CD4-positive, alpha-beta T cell treated with Interleukin-1 beta for 1 hour (primary cell): ENCODE results near the gene GTF2IRD1.
"Not testable (repeated sequence)": the region's sequence is repeated elsewhere in the genome, so short reads cannot be mapped to it uniquely, and the experiment has no call there.

Experiments used
- DNase-seq, 2 donors: peaks; one replicate each; pipeline ENCODE4 v3.0.0-alpha.2; 2020 to 2022

GTF2IRD1 gene

DNA sequence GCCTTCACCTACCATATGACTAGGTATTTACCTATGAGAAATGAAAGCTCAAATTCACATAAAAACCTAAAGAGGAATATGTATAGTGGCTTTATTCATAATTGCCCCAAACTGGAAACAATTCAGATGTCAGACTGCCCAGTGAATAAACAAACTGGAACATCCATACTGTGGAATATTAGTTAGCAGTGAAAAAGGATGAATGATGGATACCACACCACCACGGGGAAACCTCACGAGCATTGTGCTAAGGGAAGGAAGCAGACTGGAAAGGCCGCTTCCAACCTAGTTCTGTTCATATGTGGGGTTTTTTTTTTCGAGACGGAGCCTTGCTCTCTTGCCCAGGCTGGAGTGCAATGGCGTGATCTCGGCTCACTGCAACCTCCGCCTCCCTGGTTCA lies 16.8 kb downstream of the GTF2IRD1 start:
- DNase-seq = no peak

DNA sequence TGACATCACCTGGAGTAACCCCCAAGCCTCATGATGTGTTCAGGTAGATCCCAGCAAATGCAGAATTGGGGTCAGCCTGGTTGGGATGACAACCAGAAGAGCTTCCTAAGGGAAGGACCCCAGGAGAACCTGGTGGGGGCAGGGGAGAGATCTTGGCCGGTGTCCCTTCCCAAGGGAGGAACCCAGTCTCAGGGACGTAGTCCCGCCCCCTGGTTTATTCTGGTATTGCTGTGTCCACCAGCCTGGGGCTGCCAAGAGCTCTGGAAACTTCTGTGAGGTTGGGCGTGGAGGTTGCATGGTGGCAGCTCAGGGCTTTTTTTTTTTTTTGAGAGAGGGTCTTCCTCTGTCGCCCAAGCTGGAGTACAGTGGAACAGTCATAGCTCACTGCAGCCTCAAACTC lies 19.4 kb downstream of the GTF2IRD1 start:
- DNase-seq = no peak

DNA sequence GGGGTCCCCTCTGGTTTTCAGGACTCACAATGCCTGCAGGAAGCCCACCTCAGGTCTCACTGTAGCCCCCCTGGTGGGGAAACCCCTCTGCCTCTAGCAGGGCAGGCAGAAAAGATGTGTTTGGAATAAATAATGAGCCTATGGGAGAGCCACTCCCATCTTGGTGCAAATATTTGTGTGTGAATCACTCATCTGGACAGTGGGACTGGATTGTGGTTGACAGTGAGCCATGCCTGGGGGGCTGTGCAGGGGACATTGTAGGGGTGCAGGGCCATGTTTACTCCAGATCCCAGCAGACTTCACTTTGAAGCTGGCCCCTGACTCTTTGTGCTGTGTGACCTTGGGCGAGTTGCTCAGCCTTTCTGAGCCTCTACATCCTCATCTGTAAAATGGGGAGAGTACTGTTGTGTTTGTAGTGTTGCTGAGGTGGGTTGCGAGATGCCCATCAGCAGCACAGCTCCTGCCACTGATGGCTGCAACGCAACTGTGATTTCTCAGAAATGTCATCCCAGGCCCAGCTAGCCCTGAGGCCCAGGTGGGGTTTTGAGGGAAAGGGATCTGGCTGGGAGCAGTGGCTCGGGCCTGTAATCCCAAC lies 20.7 kb downstream of the GTF2IRD1 start:
- DNase-seq = no peak

DNA sequence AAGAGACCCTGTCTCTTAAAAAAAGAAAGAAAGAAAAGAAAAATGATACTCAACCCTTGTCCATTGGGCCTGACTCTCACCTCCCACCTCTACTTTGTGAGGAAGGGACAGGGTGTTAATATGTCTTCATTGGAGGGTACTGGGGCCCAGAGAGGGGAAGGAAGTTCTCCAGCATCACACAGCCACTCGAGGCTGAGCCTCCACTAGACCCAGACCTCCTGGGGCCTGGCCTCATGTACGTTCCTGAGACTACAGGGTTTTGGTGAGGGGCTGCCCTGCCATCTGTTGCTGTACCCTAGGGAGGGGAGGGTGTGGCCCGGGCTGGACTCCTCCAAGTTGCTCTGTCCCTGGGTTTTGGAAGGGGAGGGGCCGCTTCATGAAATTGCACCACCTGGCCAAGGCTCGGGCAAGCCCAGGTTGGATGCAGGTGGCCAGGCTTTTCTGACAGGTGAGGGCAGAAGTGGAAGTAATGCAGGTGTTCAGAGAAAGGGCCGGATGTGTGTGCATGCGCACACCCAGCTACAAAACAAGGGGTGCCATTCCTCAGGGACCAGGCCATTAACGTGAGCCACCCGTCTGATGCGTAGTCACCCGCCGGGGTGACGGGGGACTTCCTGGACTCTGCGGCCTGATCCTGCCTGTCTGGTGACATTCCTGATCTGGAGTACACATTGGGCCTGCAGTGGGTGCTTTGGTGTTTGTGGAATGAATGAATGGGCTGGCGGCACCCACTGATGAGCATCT lies 21.7 kb downstream of the GTF2IRD1 start:
- no peak for DNase-seq

DNA sequence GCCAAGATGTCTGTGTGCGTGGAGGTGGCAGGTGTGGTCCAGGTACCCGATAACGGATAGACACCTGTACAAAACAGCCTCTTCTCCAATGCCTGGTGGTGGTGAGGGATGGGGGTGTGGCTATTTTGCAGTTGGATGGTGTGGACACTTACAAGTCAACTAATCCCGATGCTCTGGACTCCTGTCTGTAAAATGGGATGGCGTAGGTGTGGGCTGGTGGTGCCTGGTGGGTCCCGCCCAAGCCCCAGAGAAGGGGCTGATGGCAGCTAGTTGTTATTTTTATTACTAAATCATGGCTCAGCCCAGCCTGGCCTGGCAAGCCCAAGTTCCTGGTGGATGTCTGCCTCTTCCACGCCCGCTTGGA lies 22.3 kb downstream of the GTF2IRD1 start:
- DNase-seq = no peak

DNA sequence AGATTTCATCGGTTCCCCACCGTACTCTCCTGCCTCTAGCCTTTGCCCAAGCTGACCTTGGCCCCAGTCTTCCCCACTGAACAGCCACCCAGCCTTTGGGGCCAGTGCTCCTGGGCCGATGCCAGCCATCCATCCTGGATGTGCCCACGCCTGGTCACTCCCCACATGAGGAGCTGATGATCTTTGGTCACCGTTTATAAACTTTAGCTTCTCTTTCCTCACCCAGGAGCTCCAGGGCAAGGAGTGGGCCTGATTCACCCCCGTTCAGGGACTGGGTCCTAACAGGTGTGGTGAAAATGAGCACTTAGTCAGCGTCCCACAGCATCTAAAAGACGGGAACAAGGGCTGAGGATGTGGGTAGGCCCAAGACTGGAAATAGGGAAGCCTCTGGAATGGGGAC lies 22.9 kb downstream of the GTF2IRD1 start:
- DNase-seq = no peak

DNA sequence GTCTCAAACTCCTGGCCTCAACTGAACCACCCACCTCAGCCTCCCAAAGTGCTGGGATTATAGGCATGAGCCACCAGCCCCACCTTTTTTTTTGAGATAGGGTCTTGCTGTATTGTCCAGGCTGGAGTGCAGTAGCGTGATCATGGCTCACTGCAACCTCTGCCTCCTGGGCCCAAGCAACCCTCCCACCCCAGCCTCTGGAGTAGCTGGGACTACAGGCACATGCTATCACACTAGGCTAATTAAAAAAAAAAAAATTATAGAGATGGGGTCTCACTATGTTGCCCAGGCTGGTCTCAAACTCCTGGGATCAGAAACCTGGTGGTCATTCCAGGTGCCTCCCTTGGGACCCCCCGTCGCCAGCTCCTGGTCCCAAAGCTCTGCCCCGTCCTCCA lies 25.0 kb downstream of the GTF2IRD1 start:
- no peak for DNase-seq

DNA sequence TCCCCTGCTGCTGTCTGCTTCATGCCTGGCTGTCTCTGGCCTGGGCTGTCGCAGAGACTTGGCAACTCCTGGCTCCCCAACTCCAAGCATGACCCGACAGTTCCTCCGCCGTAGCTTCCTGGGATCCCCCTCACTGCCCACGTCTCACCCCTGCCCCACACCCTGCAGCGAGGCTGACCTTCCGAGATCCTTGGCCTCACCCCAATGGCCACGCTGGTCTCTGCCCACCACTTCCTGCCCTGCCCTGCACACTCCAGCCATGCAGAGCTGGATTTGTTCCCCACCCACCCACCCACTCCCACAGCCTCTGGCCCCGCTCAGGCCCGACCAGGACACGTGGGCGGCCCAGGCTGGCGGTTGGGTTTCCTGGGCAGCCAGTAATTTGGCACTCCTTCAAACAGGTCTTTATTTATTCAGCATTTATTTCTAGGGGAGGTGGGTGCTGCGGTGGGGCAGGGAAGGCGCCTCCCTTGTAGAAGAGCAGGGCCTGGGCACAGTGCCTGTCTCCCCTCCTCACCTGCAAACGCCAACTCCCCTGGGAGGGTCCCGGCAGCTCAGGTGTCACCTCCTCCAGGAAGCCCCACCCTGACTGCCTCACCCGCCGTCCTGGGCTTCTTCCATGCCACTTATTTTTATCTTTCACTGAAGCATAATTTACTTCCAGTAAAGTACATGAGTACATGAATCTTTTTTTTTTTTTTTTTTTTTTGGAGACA lies 25.5 kb downstream of the GTF2IRD1 start:
- DNase-seq = no peak

DNA sequence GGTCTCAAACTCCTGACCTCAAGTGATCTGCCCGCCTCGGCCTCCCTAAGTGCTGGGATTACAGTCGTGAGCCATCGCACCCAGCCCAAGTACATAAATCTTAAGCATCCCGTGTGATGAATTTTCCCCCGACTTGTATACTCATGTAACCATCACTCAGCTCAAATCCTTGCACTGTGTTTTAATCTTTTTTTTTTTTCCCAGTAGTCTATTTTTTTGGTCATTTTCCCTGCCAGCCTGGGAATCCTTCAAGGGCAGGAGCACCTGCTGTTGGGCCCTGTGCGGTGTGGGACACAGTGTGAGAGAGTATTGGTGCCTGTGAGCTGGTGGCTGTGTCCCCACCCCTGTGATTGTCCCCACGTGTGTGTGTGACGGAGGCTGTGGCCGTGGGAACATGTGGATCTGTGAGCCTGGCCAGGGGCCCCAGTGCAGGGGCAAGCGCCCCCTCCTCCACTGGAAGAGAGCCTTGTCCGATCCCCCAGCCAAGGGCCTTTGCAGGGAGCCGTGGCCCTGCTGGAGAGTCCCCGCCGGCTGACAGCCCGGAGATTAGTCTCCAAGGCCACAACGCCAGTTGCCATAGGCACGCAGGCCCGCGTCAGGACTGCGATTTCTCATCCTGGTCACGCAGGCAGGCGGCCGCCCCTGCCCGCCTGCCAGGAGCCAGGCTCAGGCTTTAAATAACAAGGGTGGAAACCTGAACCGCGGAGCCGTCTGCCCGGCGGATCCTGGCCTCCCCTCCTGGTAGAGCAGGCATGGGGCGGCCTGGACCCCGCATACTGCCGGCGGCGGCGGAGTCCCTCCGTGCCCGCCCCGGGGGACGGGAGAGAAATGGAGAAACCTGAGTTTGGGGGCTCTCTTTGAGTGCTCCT lies 26.5 kb downstream of the GTF2IRD1 start:
- DNase-seq = peak in 1 of 2 donors; percentile 32

DNA sequence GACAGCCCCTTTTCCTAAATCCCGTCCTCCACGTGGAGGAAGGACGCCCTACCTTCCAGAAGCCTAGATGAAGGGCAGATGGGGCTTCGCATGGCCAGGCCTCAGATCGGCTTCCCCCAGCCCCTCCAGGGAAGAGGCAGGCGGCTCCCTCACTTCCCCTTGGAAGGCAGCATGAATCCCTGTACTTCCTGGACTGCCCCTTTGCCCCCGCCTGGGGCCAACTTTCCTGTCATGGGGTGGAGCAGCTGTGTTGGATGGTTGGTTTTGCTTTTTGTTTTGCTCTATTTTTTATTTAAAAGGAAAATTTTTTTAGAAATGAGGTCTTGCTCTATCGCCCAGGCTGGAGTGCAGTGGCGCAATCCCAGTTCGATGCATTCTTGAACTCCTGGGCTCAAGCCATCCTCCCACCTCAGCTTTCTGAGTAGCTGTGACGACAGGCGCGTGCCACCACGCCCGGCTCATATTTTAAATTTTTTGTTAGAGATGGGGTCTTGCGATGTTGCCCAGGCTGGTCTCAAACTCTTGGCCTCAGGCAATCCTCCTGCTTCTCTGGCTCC lies 27.2 kb downstream of the GTF2IRD1 start:
- DNase-seq = no peak

DNA sequence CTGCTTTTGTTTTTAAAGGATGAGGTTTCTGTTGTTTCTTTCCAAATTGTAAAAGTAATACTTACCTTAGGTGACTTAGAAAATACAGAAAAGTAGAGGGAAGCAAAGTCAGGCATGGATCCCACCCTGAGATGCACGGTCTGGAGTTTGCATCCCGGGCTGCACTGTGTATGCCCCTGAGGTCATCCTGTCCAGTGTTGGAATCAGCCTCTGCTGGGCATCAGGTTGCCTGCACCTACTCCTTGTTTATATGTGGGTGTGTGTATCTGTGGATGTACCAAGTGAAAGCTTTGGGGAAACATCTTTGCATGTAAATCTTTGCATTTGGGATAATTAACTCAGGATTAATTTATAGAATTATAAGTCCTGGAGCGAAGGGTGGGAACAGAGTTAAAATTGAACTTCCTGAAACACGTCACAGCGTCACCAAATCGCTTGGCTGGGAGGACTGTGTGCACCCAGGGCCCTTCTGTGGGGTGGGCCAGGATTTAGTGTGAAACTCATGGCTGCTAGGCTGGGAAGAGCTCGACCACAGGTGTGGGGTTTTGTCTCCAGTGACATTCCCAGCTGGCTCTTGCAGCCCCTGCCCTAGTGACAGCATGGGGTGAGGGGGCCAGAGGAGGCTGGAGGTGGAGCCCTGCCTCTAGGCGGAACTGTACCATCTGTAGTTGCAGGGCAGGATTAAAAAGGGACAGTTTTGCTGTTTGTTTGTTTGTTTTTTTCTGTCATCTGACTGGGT lies 27.9 kb downstream of the GTF2IRD1 start:
- DNase-seq = no peak

DNA sequence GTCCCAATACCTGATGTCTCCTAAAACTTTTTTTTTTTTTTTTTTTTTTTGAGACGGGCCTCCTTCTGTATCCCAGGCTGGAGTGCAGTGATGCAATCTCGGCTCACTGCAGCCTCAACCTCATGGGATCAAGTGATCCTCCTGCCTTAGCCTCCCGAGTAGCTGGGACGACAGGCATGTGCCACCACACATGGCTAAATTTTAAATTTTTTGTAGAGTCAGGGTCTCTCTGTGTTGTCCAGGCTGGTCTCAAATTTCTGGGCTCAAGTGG lies 28.4 kb downstream of the GTF2IRD1 start:
- DNase-seq = no peak

DNA sequence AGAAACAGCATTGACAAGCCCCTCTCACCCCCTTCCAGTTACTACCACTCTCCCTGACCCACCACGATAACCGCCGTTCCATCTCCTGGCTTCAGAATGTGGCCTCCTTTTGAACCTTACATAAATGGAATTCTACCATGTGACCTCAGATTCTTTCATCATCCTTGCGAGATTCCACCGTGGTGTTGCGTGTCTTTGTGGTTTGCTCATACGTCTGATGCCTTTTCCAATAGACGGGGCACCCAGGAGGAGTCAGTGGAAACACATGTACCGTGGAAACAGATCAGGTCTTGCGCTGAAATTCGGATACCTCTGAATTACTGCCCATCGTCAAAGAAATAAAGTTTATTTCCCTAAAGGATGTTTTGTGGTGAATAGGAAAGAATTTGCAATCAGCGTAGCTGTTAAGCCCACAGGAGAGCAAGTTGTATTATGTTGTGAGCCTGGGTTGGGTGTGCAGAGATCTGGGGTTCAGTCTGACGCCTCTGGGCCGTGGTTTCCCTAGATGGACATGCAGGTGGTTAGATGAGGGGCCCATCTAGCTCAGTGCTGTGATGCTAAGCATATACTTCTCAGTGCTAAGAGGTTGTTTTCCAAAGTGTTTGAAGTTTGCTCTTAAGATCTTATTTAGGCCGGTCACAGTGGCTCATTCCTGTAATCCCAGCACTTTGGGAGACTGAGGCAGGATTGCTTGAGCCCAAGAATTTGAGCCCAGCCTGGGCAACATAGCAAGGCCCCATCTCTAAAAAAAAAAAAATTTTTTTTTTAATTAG lies 29.1 kb downstream of the GTF2IRD1 start:
- no peak for DNase-seq

DNA sequence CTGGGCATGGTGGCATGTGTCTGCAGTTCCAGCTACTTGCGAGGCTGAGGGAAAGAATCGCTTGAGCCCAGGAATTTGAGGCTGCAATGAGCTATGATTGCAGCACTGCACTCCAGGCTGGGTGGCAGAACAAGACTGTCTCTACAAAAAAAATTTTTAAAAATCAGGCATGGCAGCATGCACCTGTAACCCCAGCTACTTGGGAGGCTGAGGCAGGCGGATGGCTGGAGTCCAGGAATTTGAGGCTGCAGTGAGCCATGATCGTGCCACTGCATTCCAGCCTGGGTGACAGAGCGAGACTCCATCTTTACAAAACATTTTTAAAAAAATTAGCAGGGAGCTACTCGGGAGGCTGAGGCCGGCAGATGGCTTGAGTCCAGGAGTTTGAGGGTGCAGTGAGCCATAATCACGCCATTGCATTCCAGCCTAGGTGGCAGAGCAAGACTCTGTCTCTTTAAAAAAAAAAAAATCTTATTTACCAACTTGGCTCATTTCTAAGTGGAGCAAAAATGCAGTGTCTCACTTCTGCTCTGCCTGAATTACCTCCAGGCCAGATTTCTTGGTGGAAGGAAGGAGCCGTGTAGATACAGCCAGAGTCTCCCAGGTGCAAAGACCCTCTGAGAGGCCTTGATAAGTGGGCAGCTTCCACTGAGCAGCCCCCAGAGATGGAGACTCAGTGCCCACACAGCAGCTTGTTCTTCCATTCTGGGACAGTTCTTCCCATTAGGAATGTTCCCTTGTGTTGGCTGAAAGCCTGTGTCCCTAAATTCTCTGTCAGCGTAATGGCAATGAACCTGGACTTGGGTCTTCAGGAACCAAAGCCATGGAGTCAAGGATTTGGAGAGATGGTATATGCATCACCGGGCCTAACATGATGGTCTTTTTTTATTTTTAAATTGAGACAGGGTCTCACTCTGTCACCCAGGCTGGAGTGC lies 30.0 kb downstream of the GTF2IRD1 start:
- no peak for DNase-seq

DNA sequence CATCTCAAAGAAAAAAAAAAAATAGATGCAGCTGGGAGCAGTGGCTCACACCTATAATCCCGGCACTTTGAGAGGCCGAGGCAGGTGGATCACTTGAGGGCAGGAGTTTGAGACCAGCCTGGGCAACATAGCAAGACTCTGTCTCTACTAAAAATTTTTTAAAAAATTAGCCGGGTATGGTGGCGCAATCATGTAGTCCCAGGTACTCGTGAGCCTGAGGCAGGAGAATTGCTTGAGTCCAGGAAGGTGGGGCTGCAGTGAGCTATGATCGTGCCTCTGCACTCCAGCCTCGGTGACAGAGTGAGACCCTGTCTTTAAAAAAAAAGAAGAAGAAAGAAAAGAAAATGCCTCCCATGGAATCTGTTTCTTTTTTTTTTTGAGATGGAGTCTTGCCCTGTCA lies 31.9 kb downstream of the GTF2IRD1 start:
- no peak for DNase-seq

DNA sequence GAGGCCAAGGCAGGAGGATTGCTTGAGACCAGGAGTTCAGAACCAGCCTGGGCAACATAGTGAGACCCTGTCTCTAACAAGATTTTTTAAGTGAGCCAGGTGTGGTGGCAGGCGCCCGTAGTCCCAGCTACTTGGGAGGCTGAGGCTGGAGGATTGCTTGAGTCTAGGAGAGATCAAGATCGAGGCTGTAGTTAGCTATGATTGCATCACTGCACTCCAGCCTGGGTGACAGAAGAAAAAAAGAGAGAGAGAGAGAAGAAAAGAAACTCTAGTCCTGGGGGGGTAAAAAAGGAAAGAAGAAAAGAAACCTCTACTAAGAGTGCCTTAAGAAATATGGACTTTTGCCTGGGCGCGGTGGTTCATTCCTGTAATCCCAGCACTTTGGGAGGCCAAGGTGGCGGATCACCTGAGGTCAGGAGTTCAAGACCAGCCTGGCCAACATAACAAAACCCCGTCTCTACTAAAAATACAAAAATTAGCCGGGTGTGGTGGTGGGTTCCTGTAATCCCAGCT lies 34.9 kb downstream of the GTF2IRD1 start:
- not testable (repeated sequence) for DNase-seq

DNA sequence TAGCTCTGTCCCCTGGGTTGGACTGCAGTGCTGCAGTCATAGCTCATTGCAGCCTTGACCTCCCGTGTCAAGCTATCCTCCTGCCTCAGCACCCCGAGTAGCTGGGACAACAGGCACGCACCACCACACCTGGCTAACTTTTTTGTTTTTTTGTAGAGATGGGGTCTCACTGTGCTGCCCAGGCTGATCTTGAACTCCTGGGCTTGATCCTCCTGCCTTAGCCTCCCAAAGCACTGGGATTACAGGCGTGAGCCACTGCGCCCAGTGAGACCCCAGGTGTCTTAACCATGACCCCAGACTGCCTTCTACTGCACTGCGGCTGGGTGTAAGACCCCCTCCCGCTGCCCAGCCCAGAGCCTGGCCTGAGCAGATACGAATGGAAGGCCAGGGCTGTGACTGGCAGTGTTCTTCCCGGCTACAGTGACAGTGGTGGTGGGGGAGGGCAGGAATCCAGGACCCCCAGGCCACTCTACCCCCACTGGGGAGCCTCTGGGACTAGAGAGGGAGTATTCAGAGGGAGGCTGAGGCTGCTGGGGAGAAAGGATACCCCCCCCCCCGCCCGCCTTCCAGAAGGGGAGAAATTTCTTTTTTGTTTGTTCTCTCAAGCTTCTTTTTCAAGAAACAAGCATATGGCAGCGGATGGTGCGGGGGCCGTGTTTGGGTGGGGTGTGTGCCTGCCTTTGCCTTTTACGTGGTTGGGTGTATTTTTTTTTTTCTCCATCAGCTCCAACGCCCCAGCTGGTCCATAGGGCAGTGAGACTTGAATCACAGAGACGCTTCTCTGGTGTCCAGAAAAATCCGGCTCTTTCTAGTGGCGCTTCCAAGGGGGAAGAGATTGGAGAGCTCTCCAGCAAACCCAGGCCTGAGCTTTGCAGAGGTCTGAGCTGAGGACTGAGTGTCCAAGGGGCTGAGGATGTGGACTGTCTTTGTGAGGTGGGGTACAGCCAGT lies 36.6 kb downstream of the GTF2IRD1 start:
- no peak for DNase-seq

DNA sequence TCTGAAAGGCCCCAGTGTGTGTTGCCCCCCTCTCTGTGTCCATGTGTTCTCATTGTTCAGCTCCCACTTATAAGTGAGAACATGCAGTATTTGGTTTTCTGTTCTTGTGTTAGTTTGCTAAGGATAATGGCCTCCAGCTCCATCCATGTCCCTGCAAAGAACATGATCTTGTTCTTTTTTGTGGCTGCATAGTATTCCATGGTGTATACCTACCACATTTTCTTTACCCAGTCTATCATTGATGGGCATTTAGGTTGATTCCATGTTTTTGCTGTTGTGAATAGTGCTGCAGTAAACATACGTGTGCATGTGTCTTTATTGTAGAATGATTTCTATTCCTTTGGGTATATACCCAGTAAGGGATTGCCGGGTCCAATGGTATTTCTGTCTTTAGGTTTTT lies 37.8 kb downstream of the GTF2IRD1 start:
- DNase-seq = not testable (repeated sequence)

DNA sequence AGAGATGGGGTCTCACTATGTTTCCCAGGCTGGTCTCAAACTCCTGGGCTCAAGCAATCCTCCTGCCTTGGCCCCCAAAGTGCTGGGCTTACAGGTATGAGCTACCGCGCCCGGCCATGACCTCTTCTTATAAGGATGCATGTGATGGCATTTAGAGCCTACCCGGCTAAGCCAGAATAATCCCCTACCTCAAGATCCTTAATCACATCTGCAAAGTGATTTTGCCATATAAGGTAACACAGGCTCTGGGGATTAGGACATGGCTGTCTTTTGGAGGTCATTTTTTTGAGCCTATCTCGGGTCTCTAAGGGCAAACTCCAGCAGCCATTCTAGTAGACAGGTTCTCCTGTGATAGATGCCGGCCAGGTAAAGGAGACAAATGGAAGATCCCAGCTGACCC lies 39.6 kb downstream of the GTF2IRD1 start:
- DNase-seq = no peak
